ENCODE measurements around the gene DRD3.

DNA sequence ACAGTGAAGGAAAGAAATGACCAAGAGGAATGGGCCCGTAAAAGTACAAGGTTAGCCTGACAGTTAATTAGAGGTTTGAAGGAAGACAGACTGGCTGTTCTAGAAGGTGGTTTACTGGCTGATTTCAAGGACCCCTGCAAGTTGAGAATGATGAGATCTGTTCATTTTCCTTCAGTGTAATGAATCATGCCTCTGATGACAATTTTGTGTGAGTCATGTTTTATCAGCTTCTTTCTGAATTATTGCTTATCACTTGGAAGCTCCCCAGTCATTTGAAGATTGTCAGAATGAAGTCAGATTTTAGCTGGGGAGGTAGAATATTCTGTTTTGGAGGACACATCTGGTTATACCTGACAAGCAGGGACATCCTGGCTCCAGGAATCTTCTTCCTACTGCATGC, 50.6 kb downstream of the DRD3 start:
- TF ChIP-seq EZH2 (IDR thresholded peaks at IDR 0.05; ENCODE audit: insufficient read depth, poor library complexity, severe bottlenecking): no peak
- no peak for TF ChIP-seq EZH2phosphoT487 (IDR thresholded peaks at IDR 0.05; ENCODE audit: insufficient read depth, low read depth)

Data from GM23248 (cell line).